Melanocyte of skin (primary cell): ENCODE results near the gene PIK3R2. TPM values are rescaled to one million over a fixed set of nuclear protein-coding genes. Genes with fewer than 3 reads are reported as not detected.

Experiments used
- small RNA-seq, 2 donors: library from RNA; depleted of rRNA; stranded (forward); fragments of <200 nt; gene quantifications; one replicate each; pipeline ENCODE3, GENCODE V24; 2012
- total RNA-seq, 2 donors: library from RNA; depleted of rRNA; stranded (reverse); fragments of >200 nt; gene quantifications; 2 replicates each; pipeline ENCODE4 v1.2.3, GENCODE V29; 2012

The PIK3R2 gene
- total RNA-seq = 10 to 100 TPM; 19.0 to 31.7 TPM

GRCh38 chr19:18152817-18153555, at the start of gene PIK3R2:
Gene PIK3R2, plus strand, starts transcription at chr19:18153163. Its CDS starts 2,717 bp downstream, at chr19:18155880.

GRCh38 chr19:18173572-18174288, 20.8 kb downstream of the PIK3R2 start, which contains the start of gene IFI30:
Gene IFI30, plus strand, starts transcription at chr19:18173813. Its CDS starts 29 bp downstream, at chr19:18173842.

GRCh38 chr19:18192673-18193387, 39.9 kb downstream of the PIK3R2 start, which contains the start of gene MPV17L2:
Gene MPV17L2, plus strand, starts transcription at chr19:18193218. Its CDS starts 64 bp downstream, at chr19:18193282.

GRCh38 chr19:18203863-18204393, 51.0 kb downstream of the PIK3R2 start, which contains the start of gene RAB3A:
Gene RAB3A, minus strand, starts transcription at chr19:18204042. Its CDS starts 1,302 bp downstream, at chr19:18202740.

Small RNAs within 50 kb of the gene (small RNA-seq; reads per million reads assigned to genes)
- gene IFI30 = 0 to 0.04 reads per million in 2 donors

Other genes starting within 250 kb of the PIK3R2 start
- 10 to 100 TPM; 24.8 to 40.6 TPM for gene CCDC124, start 220.1 kb upstream of the PIK3R2 start, total RNA-seq
- gene KCNN1, start 186.1 kb upstream of the PIK3R2 start, total RNA-seq = under 1 TPM; under 0.01 to 0.33 TPM
- gene ARRDC2, start 145.0 kb upstream of the PIK3R2 start, total RNA-seq = 1 to 10 TPM; 8.0 to 8.6 TPM
- gene IL12RB1, start 66.2 kb upstream of the PIK3R2 start, total RNA-seq = 1 to 10 TPM in 1 of 2 donors, under 1 TPM in 1; 0.69 to 2.0 TPM
- gene MAST3, start 55.4 kb upstream of the PIK3R2 start, total RNA-seq = 1 to 10 TPM; 3.1 to 4.0 TPM
- 1 to 10 TPM; 6.7 to 9.6 TPM for gene IFI30, start 20.6 kb downstream of the PIK3R2 start, total RNA-seq
- 10 to 100 TPM; 14.8 to 28.0 TPM for gene MPV17L2, start 40.1 kb downstream of the PIK3R2 start, total RNA-seq
- gene RAB3A, start 50.9 kb downstream of the PIK3R2 start, total RNA-seq = 1 to 10 TPM; 6.9 to 7.7 TPM
- under 1 TPM in 1 of 2 donors, not detected in 1; 0.33 TPM for gene PDE4C, start 73.3 kb downstream of the PIK3R2 start, total RNA-seq
- gene IQCN, start 121.3 kb downstream of the PIK3R2 start, total RNA-seq = 1 to 10 TPM in 1 of 2 donors, under 1 TPM in 1; 0.33 to 2.8 TPM
- 100 to 1,000 TPM in 1 of 2 donors, 10 to 100 TPM in 1; 98.9 to 205 TPM for gene JUND, start 128.5 kb downstream of the PIK3R2 start, total RNA-seq
- 100 to 1,000 TPM; 142 to 230 TPM for gene LSM4, start 169.9 kb downstream of the PIK3R2 start, total RNA-seq
- gene PGPEP1, start 187.4 kb downstream of the PIK3R2 start, total RNA-seq = 10 to 100 TPM; 17.9 to 23.3 TPM
- 100 to 1,000 TPM in 1 of 2 donors, 10 to 100 TPM in 1; 57.8 to 325 TPM for gene GDF15, start 233.0 kb downstream of the PIK3R2 start, total RNA-seq
- not detected for gene LRRC25, start 244.5 kb downstream of the PIK3R2 start, total RNA-seq